Measurements from ENCODE around the gene PLAGL1.
"Not testable (repeated sequence)": the region's sequence is repeated elsewhere in the genome, so short reads cannot be mapped to it uniquely, and the experiment has no call there.

The PLAGL1 gene

DNA sequence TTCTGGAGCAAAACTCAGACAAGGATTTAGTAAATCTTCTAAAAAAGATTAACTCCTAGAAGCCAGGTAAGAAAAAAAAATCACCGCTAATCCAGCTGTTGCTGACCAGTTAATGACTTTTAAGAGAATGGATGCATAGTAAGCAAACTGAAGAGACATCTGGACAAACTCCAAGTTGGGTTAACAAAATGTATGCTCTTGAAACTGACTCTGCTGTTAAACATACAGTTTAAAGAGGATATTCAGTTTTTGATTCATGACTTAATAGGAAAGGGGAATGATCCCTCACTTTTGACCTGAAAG, 70.4 kb downstream of the PLAGL1 start:
- DNase-seq (ENCODE audit: low read depth), result no peak

DNA sequence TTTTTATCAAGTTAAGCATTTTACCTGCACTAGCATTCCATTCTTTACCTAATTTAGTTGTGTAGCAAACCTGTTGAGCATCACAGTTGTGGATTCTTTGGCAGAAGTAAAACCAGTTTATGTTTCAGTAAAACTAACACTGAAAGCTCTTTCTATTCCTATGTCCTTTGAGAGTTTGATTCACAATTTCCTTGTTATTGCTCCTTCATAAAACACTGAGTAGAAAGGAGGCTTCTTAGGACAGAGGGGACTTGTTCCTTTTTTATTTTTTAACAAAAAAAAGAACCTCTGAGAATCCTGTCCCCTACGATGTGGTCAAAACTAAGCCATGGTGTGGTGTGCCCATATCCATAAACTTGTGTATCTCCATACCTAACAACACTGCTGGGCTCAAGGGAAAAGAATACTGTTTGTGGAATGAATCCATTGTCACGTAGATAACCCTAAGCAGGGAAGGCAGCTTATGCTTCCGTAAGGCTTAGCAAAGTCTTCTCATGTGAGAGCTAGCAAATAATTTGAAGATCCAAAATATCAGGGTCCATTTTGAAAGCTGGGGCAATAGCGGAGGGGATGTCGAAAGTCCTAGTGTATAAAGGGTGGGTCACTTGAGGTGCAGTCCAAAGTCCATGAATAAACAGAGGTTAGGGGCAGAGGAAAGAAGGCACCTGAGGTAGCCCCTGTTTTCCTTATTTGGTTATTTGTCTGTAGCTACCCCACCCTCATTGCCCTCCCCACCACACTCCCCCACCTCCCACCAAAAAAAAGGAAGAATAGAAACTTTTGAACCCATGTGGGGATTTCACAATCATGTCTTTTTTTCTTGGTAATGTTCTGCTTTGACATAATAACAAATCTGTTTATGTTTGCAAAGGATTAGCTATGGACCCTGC, 71.0 kb downstream of the PLAGL1 start:
- DNase-seq (ENCODE audit: low read depth), result no peak

DNA sequence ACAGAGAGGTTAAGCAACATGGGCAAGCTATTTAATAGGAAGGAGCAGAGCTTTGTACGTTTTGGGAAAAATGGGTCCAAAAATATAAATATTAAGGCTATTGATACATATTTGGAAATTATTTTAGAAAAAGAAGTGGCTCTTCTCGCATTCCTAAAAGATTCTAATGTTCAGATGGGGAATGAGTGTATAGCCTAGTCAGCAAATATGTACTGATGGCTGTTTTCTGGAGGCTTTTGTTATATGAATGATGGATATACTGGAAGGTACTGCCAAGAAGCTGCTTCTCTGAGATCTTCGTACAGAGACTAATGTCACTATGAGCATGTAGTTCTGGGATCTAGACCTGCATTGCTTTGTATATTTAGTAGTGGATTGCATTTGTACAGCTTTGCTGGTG, 71.7 kb downstream of the PLAGL1 start:
- DNase-seq (ENCODE audit: low read depth), result no peak

DNA sequence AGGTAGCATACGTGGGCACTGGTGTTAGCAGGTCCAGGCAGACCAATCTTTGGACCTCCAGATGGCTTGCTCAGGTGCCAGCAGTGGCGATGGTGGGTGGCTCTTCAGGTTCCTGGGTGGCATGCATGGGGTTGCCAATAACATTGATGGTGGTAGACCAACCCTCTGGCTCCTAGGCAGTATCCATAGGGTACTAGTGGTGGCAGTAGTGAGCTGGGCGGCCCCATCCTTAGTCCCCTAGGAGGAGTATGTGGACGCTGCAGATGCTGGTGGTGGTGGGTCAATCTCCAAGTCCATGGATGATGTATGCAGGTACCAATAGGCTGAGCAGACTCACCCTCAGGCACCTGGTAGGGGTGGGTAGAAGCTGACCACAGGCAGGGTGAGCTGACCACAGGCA, 73.2 kb downstream of the PLAGL1 start:
- no peak for DNase-seq (ENCODE audit: low read depth)

DNA sequence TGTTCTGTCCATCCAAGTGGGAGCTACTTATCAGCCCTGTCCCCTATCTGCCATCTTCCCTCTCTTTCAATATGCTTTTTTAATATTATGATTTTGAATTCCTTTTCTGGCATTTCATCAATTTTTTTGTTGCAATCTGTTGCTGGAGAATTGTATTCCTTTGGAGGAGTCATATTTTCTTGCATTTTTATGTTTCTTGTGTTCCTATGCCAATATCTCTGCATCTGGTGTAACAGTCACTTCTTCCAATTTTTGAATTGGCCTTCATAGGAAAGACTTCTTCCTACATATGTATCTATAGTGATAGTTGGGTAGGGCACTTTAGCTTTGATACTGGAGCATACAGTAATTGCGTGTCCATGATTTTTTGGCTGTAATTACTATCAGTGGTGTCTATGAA, 73.7 kb downstream of the PLAGL1 start:
- DNase-seq (ENCODE audit: low read depth), result no peak

DNA sequence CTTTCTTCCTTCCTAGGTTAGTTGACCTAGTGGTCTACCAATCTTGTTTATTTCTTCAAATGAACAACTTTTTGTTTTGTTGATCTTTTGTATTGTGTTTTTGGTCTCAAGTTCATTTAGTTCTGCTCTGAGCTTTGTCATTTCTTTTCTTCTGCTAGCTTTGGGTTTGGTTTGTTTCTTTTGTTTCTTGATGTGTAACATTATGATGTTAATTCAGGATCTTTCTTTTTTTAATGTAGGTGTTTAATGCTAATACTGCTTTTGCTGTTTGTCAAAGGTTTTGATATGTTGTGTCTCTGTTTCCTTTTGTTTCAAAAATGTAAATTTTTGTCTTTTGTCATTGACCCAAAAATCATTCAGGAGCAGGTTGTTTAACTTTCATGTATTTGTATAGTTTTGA, 78.1 kb downstream of the PLAGL1 start:
- DNase-seq (ENCODE audit: low read depth), result no peak

DNA sequence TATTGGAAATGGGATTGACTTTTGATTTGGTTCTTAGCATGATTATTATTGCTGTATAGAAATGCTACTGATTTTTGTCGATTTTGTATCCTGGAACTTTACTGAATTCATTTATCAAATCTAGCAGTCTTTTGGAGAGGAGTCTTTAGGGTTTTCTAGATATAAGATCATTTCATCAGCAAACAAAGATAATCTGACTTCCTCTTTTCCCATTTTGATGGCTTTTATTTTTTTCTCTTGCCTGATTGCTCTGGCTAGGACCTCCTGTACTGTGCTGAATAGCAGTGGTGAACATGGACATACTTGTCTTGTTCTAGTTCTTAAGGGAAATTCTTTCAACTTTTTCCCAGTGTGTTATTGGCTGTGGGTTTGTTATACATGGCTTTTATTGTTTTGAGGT, 79.2 kb downstream of the PLAGL1 start:
- no peak for DNase-seq (ENCODE audit: low read depth)

DNA sequence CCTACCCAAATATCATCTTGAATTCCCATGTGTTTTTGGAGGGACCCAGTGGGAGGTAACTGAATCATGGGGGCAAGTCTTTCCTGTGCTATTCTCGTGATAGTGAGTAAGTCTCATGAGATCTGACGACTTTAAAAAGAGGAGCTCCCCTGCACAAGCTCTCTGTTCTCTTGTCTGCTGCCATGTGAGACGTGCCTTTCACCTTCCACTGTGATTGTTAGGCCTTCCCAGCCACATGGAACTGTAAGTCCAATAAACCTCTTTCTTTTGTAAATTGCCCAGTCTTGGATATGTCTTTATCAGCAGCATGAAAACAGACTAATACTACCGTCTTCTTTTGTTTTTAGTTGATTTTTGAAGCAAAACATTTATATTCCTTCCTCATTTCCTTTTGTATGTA, 91.0 kb downstream of the PLAGL1 start:
- not testable (repeated sequence) for DNase-seq (ENCODE audit: low read depth)

DNA sequence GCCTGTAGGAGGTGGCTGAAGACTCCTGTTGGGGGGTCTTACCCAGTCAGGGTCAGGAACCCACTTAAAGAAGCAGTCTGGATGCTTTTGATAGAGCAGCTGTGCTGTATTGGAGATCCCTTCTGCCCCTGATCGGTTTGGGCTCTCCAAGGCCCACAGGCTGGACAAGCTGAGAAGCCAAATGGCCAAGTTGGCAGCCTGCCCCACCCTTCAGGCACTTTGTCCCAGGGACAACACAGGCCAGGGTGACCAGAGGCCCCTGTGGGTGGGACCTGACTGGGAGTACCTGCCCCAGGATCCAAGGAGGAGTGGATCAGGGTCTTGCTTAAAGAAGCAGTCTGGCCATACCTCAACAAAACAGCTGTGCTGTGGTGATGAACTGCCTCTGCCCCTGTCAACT, 95.4 kb downstream of the PLAGL1 start:
- DNase-seq (ENCODE audit: low read depth), result no peak

DNA sequence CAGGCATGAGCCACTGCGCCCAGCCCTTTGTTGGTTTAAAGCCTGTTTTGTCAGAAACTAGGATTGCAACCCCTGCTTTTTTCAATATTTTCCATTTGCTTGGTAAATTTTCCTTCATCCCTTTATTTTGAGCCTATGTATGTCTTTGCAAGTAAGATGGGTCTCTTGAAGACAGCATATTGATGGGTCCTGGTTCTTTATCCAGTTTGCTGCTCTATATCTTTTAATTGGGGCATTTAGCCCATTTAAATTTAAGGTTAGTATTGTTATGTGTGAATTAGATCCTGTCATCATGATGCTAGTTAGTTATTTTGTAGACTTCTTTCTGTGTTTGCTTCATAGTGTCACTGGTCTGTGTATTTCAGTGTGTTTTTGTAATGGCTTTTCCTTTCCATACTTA, 97.0 kb downstream of the PLAGL1 start:
- DNase-seq (ENCODE audit: low read depth), result no peak

DNA sequence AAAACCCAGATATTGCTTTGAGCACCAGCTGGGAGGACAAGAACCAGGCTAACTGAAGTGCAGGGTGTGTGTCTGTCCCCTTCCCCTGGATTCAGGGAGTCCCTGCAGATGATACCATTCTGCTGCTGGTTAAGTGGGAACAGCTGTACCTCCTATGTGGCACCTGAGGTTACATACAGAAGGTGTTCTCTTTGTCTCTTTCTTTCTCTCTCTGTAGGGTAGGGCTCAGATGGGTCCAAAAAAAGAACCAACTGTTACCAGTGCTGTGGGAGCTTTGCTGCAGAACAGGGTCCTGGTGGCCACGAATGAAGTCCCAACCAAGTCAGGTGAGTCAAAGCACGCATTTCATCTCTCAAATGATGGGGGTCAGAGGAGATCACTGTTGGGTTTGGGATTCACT, 105.2 kb downstream of the PLAGL1 start:
- DNase-seq (ENCODE audit: low read depth), result no peak

DNA sequence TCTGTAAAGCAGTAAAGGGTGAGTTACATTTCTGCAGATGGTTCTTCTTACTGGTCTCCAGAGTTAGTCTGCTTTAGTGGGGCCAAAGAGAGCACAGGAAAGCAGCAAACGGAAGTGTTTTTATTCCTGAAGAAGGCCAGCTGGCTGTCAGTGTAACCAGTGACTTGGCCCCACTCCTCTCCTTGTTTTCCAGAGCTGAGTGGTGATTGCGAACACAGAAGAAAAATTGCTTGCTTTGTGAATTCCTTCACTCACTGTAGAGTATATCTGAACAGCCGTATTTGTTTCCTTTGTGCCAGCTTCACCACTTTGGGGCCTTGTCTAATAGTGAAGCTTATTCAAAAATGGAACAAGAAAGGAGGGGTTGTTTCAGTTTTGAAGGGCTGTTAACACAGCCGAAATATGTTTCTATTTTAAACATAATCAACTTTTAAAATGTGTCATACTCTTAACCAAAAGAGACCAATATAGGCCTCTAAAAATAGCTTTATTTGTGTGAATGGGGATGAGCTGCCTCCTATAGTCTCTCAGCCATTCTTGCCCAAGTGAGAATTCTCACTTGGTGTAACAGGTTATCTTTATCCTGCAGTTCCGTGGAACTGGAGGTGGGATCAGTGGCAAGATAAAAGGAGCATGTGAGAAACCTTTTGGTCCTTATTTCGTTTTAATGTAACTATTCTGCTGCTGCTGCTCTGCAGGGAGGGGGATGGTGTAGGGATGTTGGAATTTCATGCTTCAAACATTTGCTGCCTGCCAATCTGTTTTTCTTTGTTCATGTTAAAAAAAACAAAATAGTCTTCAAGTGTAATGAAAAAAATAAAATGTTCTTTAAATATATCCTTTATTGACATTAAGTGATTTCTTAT, 105.9 kb downstream of the PLAGL1 start:
- DNase-seq (ENCODE audit: low read depth), result peak; percentile 46

DNA sequence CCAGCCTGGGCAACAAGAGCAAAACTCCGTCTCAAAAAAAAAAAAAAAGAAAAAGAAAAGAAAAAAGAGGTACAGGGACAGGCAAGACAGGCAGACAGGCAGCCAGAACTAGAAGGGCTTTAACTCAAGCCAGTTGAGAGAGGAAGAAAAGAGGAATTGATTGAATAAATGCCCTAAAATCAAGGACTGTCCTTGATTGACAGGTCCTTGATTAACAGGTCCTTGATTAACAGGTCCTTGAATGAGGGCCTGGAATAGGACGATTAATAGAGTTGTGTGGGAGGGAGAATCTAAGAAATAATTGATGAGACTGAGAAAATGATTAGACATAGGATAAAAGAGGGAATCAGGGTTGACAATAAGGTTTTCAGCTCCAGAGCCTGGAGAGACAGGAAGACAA, 107.7 kb downstream of the PLAGL1 start:
- DNase-seq (ENCODE audit: low read depth), result no peak

DNA sequence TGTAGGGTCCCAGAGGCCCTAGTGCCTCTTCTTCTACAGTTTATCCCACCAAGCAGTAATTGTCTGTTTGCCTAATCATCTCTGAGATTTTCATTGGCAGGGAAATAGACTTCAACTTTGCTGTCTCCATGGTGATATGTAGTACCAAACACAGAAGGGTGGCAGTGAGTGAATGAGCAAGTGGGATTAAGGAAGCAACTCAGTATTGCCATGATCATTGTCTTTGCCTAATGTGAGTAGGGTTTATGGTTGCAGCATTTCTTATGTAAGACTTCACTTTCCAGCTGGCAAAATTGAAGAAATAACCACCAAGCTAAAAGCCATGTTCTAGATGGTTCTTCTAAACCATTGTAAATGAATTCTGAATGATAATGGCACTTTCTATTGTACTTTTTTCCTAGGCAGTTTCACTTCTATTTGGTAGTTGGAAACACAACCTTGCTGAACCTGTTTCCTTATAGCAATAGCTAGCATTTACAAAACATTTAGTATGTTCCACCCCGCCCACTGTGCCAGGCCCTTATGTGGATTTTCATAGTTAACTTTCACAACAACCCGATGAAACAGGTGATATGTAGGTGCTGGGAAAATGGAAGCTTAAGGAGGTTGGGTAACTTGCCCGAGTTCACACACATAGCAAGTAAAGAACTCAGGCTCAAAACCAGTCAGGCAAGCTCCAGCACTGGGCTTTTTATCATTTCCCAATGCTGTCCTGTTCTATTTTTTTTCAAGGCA, 111.8 kb downstream of the PLAGL1 start:
- DNase-seq (ENCODE audit: low read depth), result peak; percentile 3

DNA sequence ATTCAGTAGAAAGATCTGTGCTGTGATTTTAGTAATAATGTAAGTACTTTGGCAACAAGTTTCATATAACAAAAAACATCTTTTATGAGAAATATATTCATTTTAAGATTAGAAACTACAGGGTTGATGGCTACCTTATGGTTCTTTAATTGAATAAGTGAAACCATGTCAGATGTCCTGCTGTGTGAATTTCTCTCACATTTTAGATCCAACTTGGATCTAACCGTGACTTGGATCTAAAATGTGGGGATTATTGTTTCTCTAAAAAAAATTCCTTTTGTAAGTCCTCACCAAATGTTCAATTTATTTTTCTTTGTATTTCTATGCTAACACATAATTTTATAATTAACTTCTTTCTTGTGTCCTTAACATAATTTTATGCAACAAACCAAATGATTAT, 113.4 kb downstream of the PLAGL1 start:
- DNase-seq (ENCODE audit: low read depth), result no peak

All from fibroblast of gingiva (primary cell).